Cerebellar cortex (tissue), 1 donor: ENCODE data around the gene GAB2.

ENCODE experiments used
- DNase-seq: peaks from one replicate; pipeline ENCODE4 v3.0.0-alpha.2; 2015; ENCODE audit warnings: low spot score

GAB2 gene

GRCh38 chr11:78205691-78206090 lies 211.9 kb downstream of the GAB2 start:
- no peak for DNase-seq

GRCh38 chr11:78205256-78205655 lies 212.4 kb downstream of the GAB2 start:
- DNase-seq: no peak

DNA sequence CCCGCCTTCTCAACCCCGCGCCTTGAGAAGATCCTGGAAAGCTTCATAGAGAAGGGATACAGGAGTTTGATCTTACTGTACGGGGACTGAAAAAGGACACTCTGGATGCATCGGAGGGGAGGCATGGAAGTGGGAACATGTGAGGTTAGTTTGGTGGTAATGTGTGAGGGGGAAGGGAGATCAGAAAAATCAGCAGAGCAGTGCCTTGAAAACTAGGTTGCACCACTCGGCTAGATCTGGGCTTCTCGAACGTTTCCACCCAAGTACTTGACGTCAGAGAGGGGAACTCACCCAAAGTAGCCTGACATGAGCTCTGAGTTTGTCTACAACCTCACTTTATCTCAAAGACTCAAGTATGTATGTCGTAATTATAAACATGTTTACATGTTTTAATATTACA lies 214.4 kb downstream of the GAB2 start:
- DNase-seq: no peak

- no peak for DNase-seq
Measured at GRCh38 chr11:78202733-78203167, 214.9 kb downstream of the GAB2 start.

DNA sequence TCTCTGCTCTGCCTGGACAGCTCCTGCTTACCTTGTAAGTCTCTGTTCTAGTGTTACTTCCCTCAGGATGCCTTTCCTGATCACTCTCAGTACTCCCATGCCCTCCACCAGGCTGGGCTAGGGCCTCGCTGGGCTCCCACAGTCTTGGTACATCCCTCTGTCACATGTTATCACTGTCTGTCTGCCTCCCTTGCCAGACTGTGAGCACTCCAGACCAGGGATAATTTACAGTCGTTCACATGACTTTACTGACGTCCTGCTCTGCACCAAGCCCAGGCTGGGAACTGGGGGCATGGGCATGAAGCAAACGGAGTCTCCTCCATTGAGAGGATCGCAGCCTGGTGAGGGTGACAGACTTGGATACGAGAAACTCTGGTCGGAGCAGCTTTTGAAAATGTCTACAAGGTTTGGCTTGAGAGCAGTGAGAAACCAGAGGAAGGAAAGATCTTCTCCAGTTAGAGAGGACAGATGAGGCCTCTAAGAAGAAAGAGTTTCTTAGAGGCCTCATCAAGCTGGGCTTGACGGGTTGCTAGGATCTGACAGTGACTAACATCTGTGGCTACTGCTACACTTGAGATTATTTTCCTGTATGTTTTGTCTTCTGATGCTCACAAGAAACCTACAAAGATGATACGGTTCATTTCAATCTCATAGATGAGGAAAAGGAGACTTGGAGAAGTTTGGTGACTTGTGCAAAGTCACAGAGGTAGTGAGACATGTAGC lies 216.4 kb downstream of the GAB2 start:
- DNase-seq: no peak

- DNase-seq: no peak
Measured at GRCh38 chr11:78200553-78200952, 217.1 kb downstream of the GAB2 start.

GRCh38 chr11:78200061-78200460 lies 217.6 kb downstream of the GAB2 start:
- no peak for DNase-seq

- no peak for DNase-seq
Measured at GRCh38 chr11:78199653-78200015, 218.0 kb downstream of the GAB2 start.

DNA sequence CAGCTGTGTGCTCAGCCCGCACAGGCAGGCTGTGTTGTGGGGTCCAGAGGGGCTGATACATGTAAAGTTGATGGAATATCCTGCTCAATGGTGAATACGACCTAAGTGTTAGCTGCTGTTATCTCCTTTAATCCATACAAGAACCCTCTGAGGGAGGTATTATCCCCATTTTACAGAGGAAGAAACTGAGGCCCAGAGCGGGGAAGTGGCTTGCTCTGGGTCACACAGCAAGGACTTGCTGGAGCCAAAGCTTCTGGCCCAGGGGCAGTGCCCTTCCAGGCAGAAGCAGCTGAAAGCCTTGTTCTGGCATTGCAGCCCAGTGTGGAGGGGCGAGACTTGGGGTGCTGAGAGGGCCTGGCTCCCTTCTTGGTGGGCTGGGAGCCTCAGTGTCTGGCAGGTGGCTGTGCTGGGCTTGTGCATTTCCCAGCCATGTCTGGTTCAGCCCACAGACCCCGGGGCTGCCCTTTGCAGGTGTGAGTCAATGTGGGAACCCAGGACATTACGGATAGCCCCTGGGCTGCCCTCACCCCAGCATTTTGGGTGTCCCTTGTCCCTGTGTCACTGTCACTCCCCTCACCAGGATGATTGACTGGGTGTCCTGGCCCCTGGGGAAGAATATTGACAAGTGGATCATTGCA lies 218.5 kb downstream of the GAB2 start:
- DNase-seq: no peak

DNA sequence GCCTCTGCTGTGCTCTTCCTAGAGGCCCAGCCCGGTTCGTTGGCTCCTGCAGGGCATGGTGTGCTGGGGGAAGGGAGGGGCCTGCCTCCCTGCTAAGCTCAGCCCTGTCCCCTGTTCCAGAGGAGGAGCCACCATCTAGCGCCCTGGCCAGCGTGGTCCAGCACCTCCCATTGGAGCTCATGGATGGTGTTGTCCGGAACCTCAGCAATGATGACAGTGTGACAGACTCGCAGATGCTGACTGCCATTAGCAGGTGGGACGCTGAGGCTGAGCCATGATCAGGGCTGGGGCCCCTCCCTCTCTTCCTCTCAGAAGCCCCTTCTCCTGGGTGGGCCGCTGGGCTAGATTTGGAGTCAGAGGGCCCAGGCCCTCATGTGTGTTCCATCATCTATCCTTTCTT lies 219.8 kb downstream of the GAB2 start:
- DNase-seq: no peak

DNA sequence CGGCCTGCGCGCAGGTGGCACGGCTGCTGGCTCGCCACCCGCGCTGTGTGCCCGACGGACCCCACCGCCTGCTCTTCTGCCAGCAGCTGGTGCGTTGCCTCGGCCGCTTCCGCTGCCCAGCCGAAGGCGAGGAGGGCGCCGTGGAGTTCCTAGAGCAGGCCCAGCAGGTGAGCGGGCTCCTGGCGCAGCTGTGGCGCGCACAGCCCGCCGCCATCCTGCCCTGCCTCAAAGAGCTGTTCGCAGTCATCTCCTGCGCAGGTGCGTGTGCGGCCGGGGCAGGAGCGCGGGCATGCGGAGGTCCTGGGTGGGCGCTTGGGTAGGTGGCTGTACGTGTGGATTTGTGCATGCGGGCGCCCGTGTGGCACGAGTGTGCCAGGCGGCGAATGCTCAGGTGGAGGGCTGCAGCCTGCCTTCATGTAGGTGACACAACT lies 220.9 kb downstream of the GAB2 start:
- DNase-seq: no peak

- DNase-seq: no peak
Measured at GRCh38 chr11:78195917-78196560, 221.6 kb downstream of the GAB2 start.

GRCh38 chr11:78194490-78194889 lies 223.1 kb downstream of the GAB2 start:
- no peak for DNase-seq

DNA sequence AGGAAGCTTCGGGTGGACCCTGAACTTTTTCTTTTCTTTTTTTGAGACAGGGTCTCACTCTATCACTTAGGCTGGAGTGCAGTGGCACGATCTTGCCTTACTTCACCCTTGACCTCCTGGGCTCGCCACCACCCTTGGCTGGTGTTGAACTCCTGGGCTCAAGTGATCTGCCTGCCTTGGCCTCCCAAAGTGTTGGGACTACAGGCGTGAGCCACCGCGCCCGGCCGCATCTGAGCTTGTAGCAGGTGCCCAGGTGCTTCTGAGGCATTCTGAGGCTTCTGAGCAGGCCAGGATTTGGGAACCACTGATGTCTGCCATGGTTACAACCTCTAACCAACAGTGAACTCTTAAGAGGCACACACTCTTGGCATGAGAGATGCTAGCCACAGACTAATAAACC lies 223.8 kb downstream of the GAB2 start:
- DNase-seq: no peak

DNA sequence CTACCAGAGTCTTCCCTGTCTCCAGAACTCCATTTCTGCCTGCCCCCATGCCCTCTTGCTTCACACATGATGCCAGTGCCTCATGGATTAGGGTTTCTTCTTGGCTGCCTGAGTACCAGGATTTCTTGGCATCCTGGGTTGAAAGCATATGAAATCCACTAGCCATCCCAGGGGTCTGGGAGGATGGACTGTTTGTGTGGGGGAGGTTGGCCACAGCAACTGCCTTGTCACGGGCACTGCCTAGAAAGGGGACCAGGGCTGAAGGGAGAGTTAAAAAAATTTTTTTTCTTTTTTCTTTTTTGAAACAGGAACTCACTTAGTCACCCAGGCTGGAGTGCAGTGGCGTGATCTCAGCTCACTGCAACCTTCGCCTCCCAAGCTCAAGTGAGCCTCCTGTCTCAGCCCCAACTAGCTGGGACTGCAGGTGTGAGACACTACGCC lies 224.7 kb downstream of the GAB2 start:
- no peak for DNase-seq

DNA sequence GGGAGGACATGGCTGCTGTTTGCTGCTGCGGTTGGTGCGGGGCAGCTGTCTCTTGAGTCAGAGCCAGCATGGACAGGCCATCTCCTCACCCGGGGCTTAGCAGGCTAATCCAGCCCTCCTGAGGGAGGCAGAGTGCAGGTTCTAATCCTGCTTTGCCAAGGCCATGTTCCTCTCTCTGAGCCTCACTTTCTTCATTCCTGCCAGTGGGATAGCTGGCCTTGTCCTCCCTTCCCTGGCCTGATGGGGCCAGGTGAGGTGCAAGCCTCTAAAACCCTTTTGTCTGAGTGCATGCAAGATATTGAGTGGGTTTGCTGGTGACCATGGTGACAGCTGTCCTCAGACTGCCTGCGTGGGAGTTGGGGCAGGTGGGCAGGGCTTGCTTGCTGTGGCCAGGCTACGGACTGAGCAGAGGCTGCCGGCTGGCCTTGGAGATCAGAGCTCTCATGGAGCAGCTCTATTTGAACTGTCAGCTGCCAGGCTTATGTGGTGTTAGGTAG lies 225.3 kb downstream of the GAB2 start:
- DNase-seq: no peak

DNA sequence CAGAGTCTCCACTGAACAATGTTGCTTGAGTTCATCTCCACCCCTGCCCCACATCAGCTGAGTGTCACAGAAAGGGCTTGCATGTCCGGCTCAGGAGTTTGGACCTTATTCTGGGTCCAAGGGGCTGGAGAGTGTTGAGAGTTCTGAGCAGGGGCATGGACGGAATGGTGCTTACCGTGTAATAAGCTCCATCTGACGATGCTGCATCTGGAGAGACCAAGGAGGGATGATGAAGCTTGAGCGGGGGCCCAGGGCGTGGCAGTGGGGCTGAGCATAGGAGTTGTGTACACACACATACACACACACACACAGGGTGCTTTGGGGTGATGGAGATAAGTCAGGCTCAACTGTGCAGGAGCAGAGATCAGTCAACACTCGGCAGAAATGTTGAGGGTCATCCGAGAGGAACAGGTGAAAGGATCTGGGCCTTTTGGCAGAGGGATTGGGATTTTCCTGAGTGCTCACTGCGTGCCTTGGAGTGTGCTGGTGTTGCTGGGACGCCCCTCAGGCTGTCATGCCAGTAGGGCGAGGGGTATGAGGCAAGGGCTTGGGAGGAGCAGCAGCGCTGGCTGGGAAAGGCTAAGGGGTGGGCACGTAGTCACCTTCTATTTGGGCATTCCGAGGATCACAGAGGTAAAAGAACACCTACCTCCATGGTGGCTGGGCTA lies 226.6 kb downstream of the GAB2 start:
- DNase-seq: no peak

DNA sequence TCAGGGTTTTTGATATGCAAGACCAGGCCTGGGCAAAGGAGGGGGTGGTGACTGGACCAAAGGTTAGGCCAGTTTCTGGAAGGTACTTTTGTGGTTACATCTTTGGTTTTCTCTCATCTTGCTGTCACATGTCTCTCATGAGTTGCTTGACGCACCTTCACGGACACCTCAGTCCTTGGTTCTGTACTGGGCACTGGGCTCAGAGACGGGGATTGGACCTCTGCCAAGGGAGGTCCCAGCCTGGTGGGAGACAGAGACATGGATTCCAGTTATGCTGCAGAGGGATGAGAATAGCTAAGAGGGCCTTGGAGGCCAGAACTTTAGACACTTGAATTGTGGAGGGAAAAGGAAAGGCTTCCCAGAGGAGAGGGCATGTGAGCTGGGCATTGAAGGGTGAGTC lies 227.2 kb downstream of the GAB2 start:
- DNase-seq: no peak

DNA sequence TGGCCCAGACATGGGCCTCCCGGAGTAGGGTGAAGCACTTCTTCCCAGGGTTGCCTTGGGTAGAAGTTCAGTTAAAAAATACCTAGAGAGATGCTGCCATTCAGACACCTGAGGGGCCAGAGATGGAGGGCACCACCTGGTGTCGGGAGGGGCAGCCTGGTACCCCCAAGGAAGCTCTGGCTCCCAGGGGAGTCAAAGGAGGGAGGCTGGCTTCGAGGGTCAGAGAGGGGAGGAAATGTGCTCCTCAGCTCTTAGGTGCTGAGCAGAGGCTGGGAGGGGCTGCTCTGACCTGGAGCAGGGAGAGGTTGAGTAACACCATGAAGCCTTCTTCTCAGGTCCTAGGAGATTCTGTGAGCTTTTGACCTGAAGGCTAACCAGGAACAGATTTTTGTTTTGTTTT lies 227.8 kb downstream of the GAB2 start:
- DNase-seq: no peak

- DNase-seq: no peak
Measured at GRCh38 chr11:78189174-78189724, 228.4 kb downstream of the GAB2 start.

DNA sequence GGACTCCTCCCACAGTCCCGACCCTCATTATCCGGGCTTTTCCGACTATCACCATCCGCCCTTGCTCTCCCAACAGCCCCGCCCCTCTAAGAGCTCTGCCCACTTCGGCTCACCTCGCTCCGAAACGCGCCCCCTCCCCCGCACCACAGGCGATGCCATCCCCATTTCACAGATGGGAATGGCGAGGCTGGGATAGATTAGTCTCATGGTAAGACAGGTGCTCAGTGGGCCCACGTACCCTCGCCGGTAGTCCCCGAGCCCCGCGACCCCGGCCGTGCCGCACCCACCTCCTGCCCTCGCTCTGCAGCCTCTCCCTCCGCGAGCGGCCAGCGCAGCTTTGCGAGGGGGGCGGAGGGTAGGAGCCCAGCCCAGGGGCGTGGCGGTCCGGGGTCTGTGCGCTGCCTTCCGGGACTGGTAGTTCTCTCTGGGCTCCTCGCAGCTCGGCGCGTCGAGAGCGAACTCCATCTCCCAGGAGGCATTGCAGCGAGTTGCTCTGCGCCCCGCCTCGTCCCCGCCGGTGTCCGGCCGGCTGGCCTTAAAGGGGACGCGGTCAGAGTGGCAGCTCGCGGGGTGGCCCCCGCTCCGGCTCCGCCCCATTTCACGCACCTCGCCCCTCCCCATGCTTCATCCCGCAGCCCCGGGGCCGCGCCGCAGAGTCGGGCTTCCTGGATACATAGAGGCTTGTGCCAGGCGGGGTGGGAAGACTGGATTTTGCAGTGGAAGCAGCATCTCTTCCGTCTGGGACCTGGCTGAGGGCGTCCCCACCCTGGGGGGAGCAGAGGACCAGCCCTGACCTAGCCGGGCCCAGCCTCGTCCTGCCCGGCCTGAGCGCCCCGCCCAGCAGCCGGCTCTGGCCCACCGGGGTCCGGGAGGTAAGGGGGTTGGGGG lies 229.1 kb downstream of the GAB2 start, which contains the start of the genes KCTD21 and USP35:
KCTD21 (minus strand) TSS at position 341 of the 888 bp plus-strand sequence. CDS start 14,072 bp downstream, outside the sequence.
USP35 (plus strand) TSS at position 634 of the 888 bp plus-strand sequence. CDS start 7,327 bp downstream, outside the sequence.
- DNase-seq: peak; percentile 98
